Bronchial epithelial cell (primary cell): ENCODE measurements around the gene RGS10. TPM values are rescaled to one million over a fixed set of nuclear protein-coding genes. Genes with fewer than 3 reads are reported as not detected.
"Not testable (repeated sequence)": the region's sequence is repeated elsewhere in the genome, so short reads cannot be mapped to it uniquely, and the experiment has no call there.

Experiments
- DNase-seq: peaks from one replicate; pipeline ENCODE4 v3.0.0-alpha.2; 2010; ENCODE audit warnings: low read depth
- FAIRE-seq: peaks from 2 replicates; lab custom pipeline; 2011; peaks lifted over from hg19 to GRCh38; lab: Jason Lieb, UNC
- H3K27me3 ChIP-seq: 2 replicates; pipeline ENCODE4 v1.5.1; 2011; ENCODE audit warnings: low read length; ENCODE audit not compliant: control insufficient read depth, insufficient read depth
- H3K36me3 ChIP-seq: 2 replicates; pipeline ENCODE4 v1.5.1; 2011; ENCODE audit warnings: low read length; ENCODE audit not compliant: control insufficient read depth, insufficient read depth
- H3K4me3 ChIP-seq: 2 replicates; pipeline ENCODE4 v1.5.1; 2011; ENCODE audit warnings: mild to moderate bottlenecking, low read depth, low read length, control low read depth
- CTCF ChIP-seq: IDR thresholded peaks from 2 replicates; pipeline ENCODE4 v1.5.1; 2011; ENCODE audit warnings: mild to moderate bottlenecking, moderate library complexity, low read length, control low read depth, inconsistent platforms; ENCODE audit not compliant: insufficient read depth, severe bottlenecking
- total RNA-seq: library from RNA; depleted of rRNA; stranded (reverse); fragments of >200 nt; gene quantifications from 2 replicates; pipeline ENCODE4 v1.2.1, GENCODE V29; 2014

Gene RGS10
- total RNA-seq, 1 donor from 2014 or later = 35.5 TPM

DNA sequence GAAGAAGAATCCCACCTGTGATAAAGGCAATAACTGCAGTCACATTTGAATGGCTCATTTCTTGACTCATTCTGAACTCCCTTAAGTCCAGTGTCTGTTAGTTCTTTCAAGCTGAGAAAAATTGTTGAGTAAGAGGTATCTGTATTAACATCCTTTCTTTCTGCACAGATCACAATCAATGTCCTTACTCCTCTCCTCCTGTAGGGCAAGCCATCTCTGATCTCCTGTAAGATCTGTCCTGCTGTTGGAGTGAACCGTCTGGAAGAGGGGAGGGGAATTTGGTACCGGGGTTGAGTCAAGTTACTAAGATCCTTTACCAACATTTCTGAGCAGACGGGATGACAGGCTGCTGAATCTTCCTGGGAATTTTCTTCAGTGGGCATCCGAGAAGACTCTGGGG lies 19.6 kb upstream of the RGS10 start:
- FAIRE-seq (no peak), DNase-seq (no peak)
- no peaks in the 10 kb centered on the region for H3K36me3 ChIP-seq
- TF ChIP-seq CTCF = no peak
- H3K27me3 ChIP-seq = no peaks in the 10 kb centered on the region
- H3K4me3 ChIP-seq = no peak overlapping the region

DNA sequence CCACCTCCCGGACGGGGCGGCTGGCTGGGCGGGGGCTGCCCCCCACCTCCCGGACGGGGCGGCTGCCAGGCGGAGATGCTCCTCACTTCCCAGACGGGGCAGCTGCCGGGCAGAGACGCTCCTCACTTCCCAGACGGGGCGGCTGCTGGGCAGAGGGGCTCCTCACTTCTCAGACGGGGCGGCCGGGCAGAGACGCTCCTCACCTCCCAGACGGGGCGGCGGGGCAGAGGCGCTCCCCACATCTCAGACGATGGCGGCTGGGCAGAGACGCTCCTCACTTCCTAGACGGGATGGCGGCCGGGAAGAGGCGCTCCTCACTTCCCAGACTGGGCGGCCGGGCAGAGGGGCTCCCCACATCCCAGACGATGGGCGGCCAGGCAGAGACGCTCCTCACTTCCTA lies 17.0 kb upstream of the RGS10 start:
- not testable (repeated sequence) for DNase-seq, FAIRE-seq, H3K27me3 ChIP-seq, H3K4me3 ChIP-seq, H3K36me3 ChIP-seq

- DNase-seq, H3K4me3 ChIP-seq, H3K27me3 ChIP-seq, H3K36me3 ChIP-seq, FAIRE-seq: not testable (repeated sequence)
Measured at GRCh38 chr10:119556081-119556480, 13.6 kb upstream of the RGS10 start.

- no peaks in the 10 kb centered on the region for H3K27me3 ChIP-seq
- no peak overlapping the region for H3K4me3 ChIP-seq
- no peak for TF ChIP-seq CTCF
- H3K36me3 ChIP-seq = no peaks in the 10 kb centered on the region
- no peak for DNase-seq
- FAIRE-seq = no peak
Measured at GRCh38 chr10:119555178-119555784, 12.8 kb upstream of the RGS10 start.

GRCh38 chr10:119550827-119551226 lies 8.3 kb upstream of the RGS10 start:
- no peak for TF ChIP-seq CTCF
- FAIRE-seq = no peak

GRCh38 chr10:119549247-119549999 lies 6.9 kb upstream of the RGS10 start:
- H3K27me3 ChIP-seq = no peaks in the 10 kb centered on the region
- DNase-seq = peak; percentile 94
- H3K36me3 ChIP-seq = no peaks in the 10 kb centered on the region
- no peak for FAIRE-seq
- H3K4me3 ChIP-seq = no peak overlapping the region
- TF ChIP-seq CTCF = no peak

More at GRCh38 chr10:119550827-119551226, 8.3 kb upstream of the RGS10 start:
- Histone ChIP-seq H3K27me3 (no peaks in the 10 kb centered on the region), H3K36me3 (no peaks in the 10 kb centered on the region), H3K4me3 (no peak overlapping the region)
- DNase-seq = no peak

GRCh38 chr10:119546009-119546408 lies 3.5 kb upstream of the RGS10 start:
- Histone ChIP-seq H3K4me3 (no peak overlapping the region), H3K27me3 (no peaks in the 10 kb centered on the region), H3K36me3 (no peaks in the 10 kb centered on the region)
- no peak for FAIRE-seq
- DNase-seq = no peak
- no peak for TF ChIP-seq CTCF
